IMR-90 (cell line): ENCODE results near the gene SLC26A4. TPM values are rescaled to one million over a fixed set of nuclear protein-coding genes. Genes with fewer than 3 reads are reported as not detected.
"Not testable (repeated sequence)": the region's sequence is repeated elsewhere in the genome, so short reads cannot be mapped to it uniquely, and the experiment has no call there.

ENCODE experiments used
- ATAC-seq: fragments of 200-7000 bp; cut with Tn5 transposase; 2 replicates; pipeline ENCODE4 v1.9.1; 2020; ENCODE audit warnings: low read depth, mild to moderate bottlenecking, moderate library complexity
- BruUV-seq: library from RNA; stranded (reverse); fragments of 400-500 nt; replicated peaks from 2 replicates; lab custom pipeline; 2021; lab: Mats Ljungman, UMichigan
- CTCF ChIA-PET: fragments of 300-600 bp; formaldehyde crosslinking; extraction: SDS; loops from one replicate; lab custom pipeline; 2021; ENCODE audit warnings: antibody characterized with exemption; lab: Yijun Ruan, JAX
- POLR2A ChIA-PET: fragments of 300-600 bp; sonication (Branson Sonifier 250); formaldehyde crosslinking; loops from one replicate; lab custom pipeline; 2022; ENCODE audit warnings: antibody characterized with exemption; ENCODE audit not compliant: unreplicated experiment; lab: Charles Lee
- DNase-seq: peaks from one replicate; pipeline ENCODE4 v3.0.0; 2013
- H2AFZ ChIP-seq: replicated peaks from 2 replicates; pipeline ENCODE3; 2013; ENCODE audit warnings: low read length, mild to moderate bottlenecking; ENCODE audit not compliant: poor library complexity
- H2AK5ac ChIP-seq: 2 replicates; pipeline ENCODE4 v1.6.1; 2013; ENCODE audit warnings: low read depth, low read length, inconsistent platforms
- H2AK9ac ChIP-seq: replicated peaks from 2 replicates; pipeline ENCODE3; 2013; ENCODE audit warnings: mild to moderate bottlenecking, low read depth, low read length, moderate library complexity; ENCODE audit not compliant: poor library complexity
- H2BK120ac ChIP-seq: 2 replicates; pipeline ENCODE4 v1.6.1; 2013; ENCODE audit warnings: low read depth, low read length, inconsistent platforms
- H2BK15ac ChIP-seq: 3 replicates; pipeline ENCODE4 v1.6.1; 2013; ENCODE audit warnings: low read depth, low read length, inconsistent platforms
- H2BK20ac ChIP-seq: 2 replicates; pipeline ENCODE4 v1.6.1; 2013; ENCODE audit warnings: low read depth, mild to moderate bottlenecking, inconsistent platforms, low read length, moderate library complexity
- H2BK5ac ChIP-seq: 2 replicates; pipeline ENCODE4 v1.6.1; 2013; ENCODE audit warnings: mild to moderate bottlenecking, low read depth, low read length, inconsistent platforms; ENCODE audit not compliant: poor library complexity, severe bottlenecking
- H3K14ac ChIP-seq: replicated peaks from 2 replicates; pipeline ENCODE4 v1.6.1; 2013; ENCODE audit warnings: low read depth, low read length, inconsistent platforms
- H3K18ac ChIP-seq: 2 replicates; pipeline ENCODE4 v1.6.1; 2013; ENCODE audit warnings: low read depth, low read length, control low read depth
- H3K23ac ChIP-seq: 2 replicates; pipeline ENCODE4 v1.6.1; 2013; ENCODE audit warnings: low read depth, low read length, inconsistent platforms
- H3K27ac ChIP-seq: 2 replicates; pipeline ENCODE4 v1.5.1; 2013; ENCODE audit warnings: mild to moderate bottlenecking, control low read depth, low read length; ENCODE audit not compliant: insufficient read depth
- H3K27me3 ChIP-seq: 2 replicates; pipeline ENCODE4 v1.6.1; 2013; ENCODE audit warnings: low read length; ENCODE audit not compliant: control insufficient read depth, insufficient read depth
- H3K36me3 ChIP-seq: 2 replicates; pipeline ENCODE4 v1.6.1; 2013; ENCODE audit warnings: low read length, mixed read lengths; ENCODE audit not compliant: control insufficient read depth, insufficient read depth
- H3K4ac ChIP-seq: 2 replicates; pipeline ENCODE4 v1.6.1; 2013; ENCODE audit warnings: low read depth, low read length, inconsistent platforms
- H3K4me1 ChIP-seq: 2 replicates; pipeline ENCODE4 v1.6.1; 2013; ENCODE audit warnings: low read length, mixed read lengths; ENCODE audit not compliant: control insufficient read depth, insufficient read depth
- H3K4me2 ChIP-seq: 2 replicates; pipeline ENCODE4 v1.6.1; 2013; ENCODE audit warnings: low read depth, mild to moderate bottlenecking, control low read depth, low read length, moderate library complexity
- H3K4me3 ChIP-seq: 2 replicates; pipeline ENCODE4 v1.5.1; 2013; ENCODE audit warnings: low read depth, mild to moderate bottlenecking, control low read depth, low read length, moderate library complexity; ENCODE audit not compliant: insufficient read depth
- H3K56ac ChIP-seq: 2 replicates; pipeline ENCODE4 v1.6.1; 2013; ENCODE audit warnings: low read length, inconsistent platforms; ENCODE audit not compliant: insufficient read depth; ENCODE audit errors: extremely low read depth
- H3K79me1 ChIP-seq, 2 experiments: 2 replicates each; pipeline ENCODE4 v1.6.1; 2013; ENCODE audit warnings: low read length in 2 of 2, inconsistent platforms in 1 of 2, low read depth in 1 of 2
- H3K9ac ChIP-seq: 2 replicates; pipeline ENCODE4 v1.6.1; 2013; ENCODE audit warnings: low read depth, low read length, control low read depth
- H3K9me1 ChIP-seq: 2 replicates; pipeline ENCODE4 v1.6.1; 2013; ENCODE audit warnings: low read length, inconsistent platforms; ENCODE audit not compliant: insufficient read depth
- H3K9me3 ChIP-seq: 2 replicates; pipeline ENCODE4 v1.6.1; 2013; ENCODE audit warnings: low read length; ENCODE audit not compliant: control insufficient read depth, insufficient read depth
- H4K20me1 ChIP-seq: 2 replicates; pipeline ENCODE4 v1.6.1; 2013; ENCODE audit warnings: low read length, inconsistent platforms; ENCODE audit not compliant: insufficient read depth
- H4K5ac ChIP-seq: 2 replicates; pipeline ENCODE4 v1.6.1; 2013; ENCODE audit warnings: mild to moderate bottlenecking, low read depth, low read length, control low read depth
- H4K8ac ChIP-seq, 2 experiments: 2 replicates each; pipeline ENCODE4 v1.6.1; 2013; ENCODE audit warnings: low read depth in 2 of 2, low read length in 2 of 2, control low read depth in 1 of 2, inconsistent platforms in 1 of 2
- H4K91ac ChIP-seq: 2 replicates; pipeline ENCODE4 v1.6.1; 2013; ENCODE audit warnings: low read depth, low read length, inconsistent platforms; ENCODE audit not compliant: insufficient read depth
- CHD1 ChIP-seq: IDR thresholded peaks from 2 replicates; pipeline ENCODE4 v1.6.1; 2012; ENCODE audit warnings: low read depth, low read length, improper control_type of control experiment
- WGBS, 2 experiments: methylation state at CpG; one replicate each; pipeline versions ENCODE4 v1.1.5 to v1.1.7; 2013; ENCODE audit warnings: missing lambda C conversion rate in 2 of 2; ENCODE audit not compliant: insufficient read length in 1 of 2; ENCODE audit errors: extremely low coverage in 2 of 2; 5-methylcytosine and 5-hydroxymethylcytosine counted together
- dilution Hi-C: fragments of 300-500 bp; cut with HindIII; formaldehyde crosslinking; loops from one replicate; pipeline ENCODE4 v1.14.3; 2018; ENCODE audit warnings: low sequenced_read_pairs; ENCODE audit not compliant: unreplicated experiment
- in situ Hi-C: fragments of 300-500 bp; cut with MboI; formaldehyde crosslinking; loops from 3 replicates; pipeline ENCODE4 v1.14.3; 2019; ENCODE audit warnings: low sequenced_read_pairs, inconsistent platforms, mixed read lengths
- intact Hi-C: fragments of 100-400 bp; cut with micrococcal nuclease; formaldehyde crosslinking; loops from 2 replicates; pipeline ENCODE4 v1.10.0; 2022
- polyA plus RNA-seq, 3 experiments: library from polyadenylated mRNA; depleted of rRNA; stranded (reverse); fragments of >200 nt; gene quantifications; 2 replicates each; pipeline ENCODE4 v1.2.3, GENCODE V29; 2012; ENCODE audit warnings: low replicate concordance in 1 of 3
- total RNA-seq: library from RNA; depleted of rRNA; stranded (reverse); fragments of >200 nt; gene quantifications from 2 replicates; pipeline ENCODE4 v1.2.3, GENCODE V29; 2012

Gene SLC26A4
- total and polyA plus RNA-seq, 2 of the 4 experiments (the other 2 are of a cell fraction) = 0.09 to 1.1 TPM

- no peaks in the 10 kb centered on the region for H3K79me1 ChIP-seq
- no peak overlapping the region for H3K23ac ChIP-seq
- WGBS, 2 experiments = no CpG with 5 or more reads among the region's 1 CpG
- intact Hi-C loops (no loop called here), in situ Hi-C loops (no loop called here), dilution Hi-C loops (no loop called here)
- ATAC-seq = no peak
- H3K56ac ChIP-seq = no peak overlapping the region
- no peak overlapping the region for H2AK9ac ChIP-seq
- DNase-seq = no peak
- H4K8ac ChIP-seq = no peak overlapping the region
- BruUV-seq = no TSS peak
- no peaks in the 10 kb centered on the region for H3K27me3 ChIP-seq
- no peak overlapping the region for H2BK5ac ChIP-seq
- ChIA-PET CTCF (interaction anchor here (1.1 kb wide), 1 partner anchor 19 kb away, joined by 3 read pairs; no protein-coding TSS in a partner anchor), POLR2A (no interaction called here)
- no peak overlapping the region for H4K5ac ChIP-seq
- no peak overlapping the region for H3K14ac ChIP-seq
- H4K20me1 ChIP-seq = no peaks in the 10 kb centered on the region
- H2BK15ac ChIP-seq = no peak overlapping the region
- H3K9me3 ChIP-seq = no peaks in the 10 kb centered on the region
- no peak overlapping the region for H3K4me3 ChIP-seq
- no peak overlapping the region for H2AK5ac ChIP-seq
- no peaks in the 10 kb centered on the region for H3K9me1 ChIP-seq
- no peaks in the 10 kb centered on the region; the same call in 1 of the 2 replicates for H3K4me1 ChIP-seq
- H3K18ac ChIP-seq = no peak overlapping the region
- no peak overlapping the region for H4K91ac ChIP-seq
- no peak overlapping the region for H2BK120ac ChIP-seq
- no peak overlapping the region for H3K4me2 ChIP-seq
- no peak overlapping the region for H3K9ac ChIP-seq
- no peak overlapping the region for H2BK20ac ChIP-seq
- no peak overlapping the region for H3K4ac ChIP-seq
- H3K27ac ChIP-seq = no peak overlapping the region
- no peaks in the 10 kb centered on the region for H3K36me3 ChIP-seq
- no peak for TF ChIP-seq CHD1
- no peak overlapping the region for H2AFZ ChIP-seq
Measured at GRCh38 chr7:107638594-107638993, 22.0 kb upstream of the SLC26A4 start.

DNA sequence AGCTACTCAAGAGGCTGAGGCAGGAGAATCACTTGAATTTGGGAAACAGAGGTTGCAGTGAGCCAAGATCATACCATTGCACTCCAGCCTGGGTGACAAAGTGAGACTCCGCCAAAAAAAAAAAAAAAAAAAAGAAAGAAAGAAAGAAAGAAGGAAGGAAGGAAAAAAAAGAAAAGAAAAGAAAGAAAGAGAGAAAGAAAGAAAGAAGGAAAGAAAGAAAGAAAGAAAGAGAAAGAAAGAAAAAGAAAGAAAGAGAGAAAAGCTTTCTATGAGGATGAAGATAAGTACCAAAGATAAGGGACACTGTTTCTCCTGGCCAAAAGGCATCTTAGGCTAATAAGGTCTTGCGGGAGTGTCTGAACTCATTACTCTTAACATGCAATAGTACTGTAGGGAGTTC lies 21.6 kb upstream of the SLC26A4 start:
- H2BK5ac ChIP-seq, H3K4me3 ChIP-seq, in situ Hi-C loops, H3K27ac ChIP-seq, H2BK15ac ChIP-seq, dilution Hi-C loops, H4K20me1 ChIP-seq, intact Hi-C loops, H2BK20ac ChIP-seq, ATAC-seq, H3K23ac ChIP-seq, H3K4me2 ChIP-seq, H3K4ac ChIP-seq, POLR2A ChIA-PET, DNase-seq, H3K4me1 ChIP-seq, H3K79me1 ChIP-seq, H2AK9ac ChIP-seq, H2BK120ac ChIP-seq, H3K14ac ChIP-seq, H3K9me1 ChIP-seq, H2AK5ac ChIP-seq, H3K18ac ChIP-seq, H4K8ac ChIP-seq, H3K56ac ChIP-seq, H3K9me3 ChIP-seq, H3K9ac ChIP-seq, BruUV-seq, H2AFZ ChIP-seq, H3K27me3 ChIP-seq, H4K5ac ChIP-seq, H3K36me3 ChIP-seq, H4K91ac ChIP-seq: not testable (repeated sequence)
- no CpG with 5 or more reads among the region's 2 CpGs for WGBS, 2 experiments
- CTCF ChIA-PET = interaction anchor here (1.1 kb wide), 1 partner anchor 20 kb away, joined by 3 read pairs; no protein-coding TSS in a partner anchor
